ENCODE data around the gene LHFPL2. TPM values are rescaled to one million over a fixed set of nuclear protein-coding genes. Genes with fewer than 3 reads are reported as not detected.
"Not testable (repeated sequence)": the region's sequence is repeated elsewhere in the genome, so short reads cannot be mapped to it uniquely, and the experiment has no call there.

LHFPL2 gene
- polyA plus RNA-seq, 3 donors = 3.7 to 11.6 (median 7.3) TPM

GRCh38 chr5:78467140-78467539 lies 181.4 kb downstream of the LHFPL2 start:
- no peaks in the 10 kb centered on the region for H3K9me3 ChIP-seq (replicated peaks in 1 of 2; ENCODE audit: control insufficient read depth in 1 of 2, insufficient read depth in 1 of 2, low read length in 2 of 2)
- H4K20me1 ChIP-seq (ENCODE audit: insufficient read depth, low read length) = no peaks in the 10 kb centered on the region
- Mint-ChIP-seq H3K27me3 (ENCODE audit: low read depth in 3 of 3) (no peaks in the 10 kb centered on the region), H3K4me3 (no peak overlapping the region), H3K36me3 (peaks cover 21% of the 10 kb centered on the region in 2 donors), H3K9me3 (no peaks in the 10 kb centered on the region), H3K4me1 (peaks cover 3% of the 10 kb centered on the region), H3K27ac (no peak overlapping the region)
- H3K27me3 ChIP-seq (ENCODE audit: control insufficient read depth in 2 of 2, insufficient read depth in 2 of 2, low read length in 2 of 2) = no peaks in the 10 kb centered on the region
- no peak for DNase-seq
- H3K9ac ChIP-seq (ENCODE audit: insufficient read depth, low read length, poor library complexity, severe bottlenecking) = no peak overlapping the region
- intact Hi-C loops (cut with micrococcal nuclease) = no loop called here
- no peak overlapping the region for H3K4me3 ChIP-seq (replicated peaks in 1 of 3; ENCODE audit: low read depth in 2 of 3, low read length in 3 of 3)
- H2AFZ ChIP-seq (ENCODE audit: insufficient read depth, low read depth, low read length, poor library complexity, severe bottlenecking) = no peak overlapping the region
- H3K79me2 ChIP-seq (ENCODE audit: insufficient read depth, low read length) = no peaks in the 10 kb centered on the region
- peaks cover 0 to 20% of the 10 kb centered on the region in 2 donors for H3K36me3 ChIP-seq (replicated peaks in 1 of 2; ENCODE audit: control insufficient read depth in 1 of 2, insufficient read depth in 2 of 2, low read length in 2 of 2)
- WGBS (ENCODE audit: insufficient coverage) = no CpG with 5 or more reads among the region's 1 CpG
- no peak overlapping the region for H3K4me2 ChIP-seq (replicated peaks; ENCODE audit: extremely low read depth, low read length, poor library complexity, severe bottlenecking)
- no peak for TF ChIP-seq CTCF (IDR thresholded peaks at IDR 0.05)
- no peaks in the 10 kb centered on the region for H3K4me1 ChIP-seq (ENCODE audit: control insufficient read depth in 1 of 2, insufficient read depth in 2 of 2, low read length in 2 of 2)
- no peak overlapping the region for H3K27ac ChIP-seq (ENCODE audit: low read depth in 1 of 2, low read length in 2 of 2)

DNA sequence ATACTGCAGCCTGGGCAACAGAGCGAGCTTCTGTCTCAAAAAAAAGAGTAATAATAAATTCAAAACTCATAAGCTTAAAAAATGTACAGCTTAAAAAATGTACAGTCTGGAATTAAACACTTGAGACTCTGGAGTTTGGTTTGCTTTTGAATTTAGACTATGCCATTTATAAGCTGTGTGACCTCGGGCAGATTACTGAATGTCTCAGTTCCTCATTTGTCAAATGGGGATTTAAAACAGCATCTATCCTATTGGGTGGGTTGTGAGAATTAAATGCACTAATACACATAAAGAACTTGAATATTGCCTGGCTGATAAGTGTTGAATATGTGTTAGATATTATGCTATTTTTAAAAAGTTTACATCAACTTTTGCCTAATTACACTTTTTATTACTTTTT lies 189.7 kb downstream of the LHFPL2 start:
- no CpG with 5 or more reads among the region's 2 CpGs for WGBS (ENCODE audit: insufficient coverage)
- Mint-ChIP-seq H3K27me3 (ENCODE audit: low read depth in 3 of 3) (no peaks in the 10 kb centered on the region), H3K4me3 (no peak overlapping the region), H3K27ac (no peak overlapping the region), H3K4me1 (peaks cover 4% of the 10 kb centered on the region), H3K9me3 (peaks cover 0 to 4% (median 1%) of the 10 kb centered on the region in 7 donors), H3K36me3 (peaks cover 17 to 21% of the 10 kb centered on the region in 2 donors)
- no peak overlapping the region for H3K4me2 ChIP-seq (replicated peaks; ENCODE audit: extremely low read depth, low read length, poor library complexity, severe bottlenecking)
- H4K20me1 ChIP-seq (ENCODE audit: insufficient read depth, low read length) = no peaks in the 10 kb centered on the region
- no peak overlapping the region for H3K27ac ChIP-seq (ENCODE audit: low read depth in 1 of 2, low read length in 2 of 2)
- TF ChIP-seq CTCF (IDR thresholded peaks at IDR 0.05) = no peak
- H3K9me3 ChIP-seq (replicated peaks in 1 of 2; ENCODE audit: control insufficient read depth in 1 of 2, insufficient read depth in 1 of 2, low read length in 2 of 2) = no peaks in the 10 kb centered on the region
- intact Hi-C loops (cut with micrococcal nuclease) = no loop called here
- H3K27me3 ChIP-seq (ENCODE audit: control insufficient read depth in 2 of 2, insufficient read depth in 2 of 2, low read length in 2 of 2) = no peaks in the 10 kb centered on the region
- peaks cover 2 to 21% of the 10 kb centered on the region in 2 donors for H3K36me3 ChIP-seq (replicated peaks in 1 of 2; ENCODE audit: control insufficient read depth in 1 of 2, insufficient read depth in 2 of 2, low read length in 2 of 2)
- H3K4me1 ChIP-seq (ENCODE audit: control insufficient read depth in 1 of 2, insufficient read depth in 2 of 2, low read length in 2 of 2) = no peaks in the 10 kb centered on the region
- DNase-seq = no peak
- H3K4me3 ChIP-seq (replicated peaks in 1 of 3; ENCODE audit: low read depth in 2 of 3, low read length in 3 of 3) = no peak overlapping the region
- no peak overlapping the region for H2AFZ ChIP-seq (ENCODE audit: insufficient read depth, low read depth, low read length, poor library complexity, severe bottlenecking)
- no peak overlapping the region for H3K9ac ChIP-seq (ENCODE audit: insufficient read depth, low read length, poor library complexity, severe bottlenecking)
- H3K79me2 ChIP-seq (ENCODE audit: insufficient read depth, low read length) = no peaks in the 10 kb centered on the region

- H3K9me3 ChIP-seq (replicated peaks in 1 of 2; ENCODE audit: control insufficient read depth in 1 of 2, insufficient read depth in 1 of 2, low read length in 2 of 2); H3K4me1 Mint-ChIP-seq; H3K9me3 Mint-ChIP-seq; H3K27ac ChIP-seq (ENCODE audit: low read depth in 1 of 2, low read length in 2 of 2); H3K4me3 ChIP-seq (replicated peaks in 1 of 3; ENCODE audit: low read depth in 2 of 3, low read length in 3 of 3); H3K4me3 Mint-ChIP-seq; H2AFZ ChIP-seq (ENCODE audit: insufficient read depth, low read depth, low read length, poor library complexity, severe bottlenecking); H3K27me3 ChIP-seq (ENCODE audit: control insufficient read depth in 2 of 2, insufficient read depth in 2 of 2, low read length in 2 of 2); H3K79me2 ChIP-seq (ENCODE audit: insufficient read depth, low read length); intact Hi-C loops (cut with micrococcal nuclease); H3K27ac Mint-ChIP-seq; H3K9ac ChIP-seq (ENCODE audit: insufficient read depth, low read length, poor library complexity, severe bottlenecking); DNase-seq; H3K4me2 ChIP-seq (replicated peaks; ENCODE audit: extremely low read depth, low read length, poor library complexity, severe bottlenecking); H4K20me1 ChIP-seq (ENCODE audit: insufficient read depth, low read length); H3K4me1 ChIP-seq (ENCODE audit: control insufficient read depth in 1 of 2, insufficient read depth in 2 of 2, low read length in 2 of 2); H3K27me3 Mint-ChIP-seq (ENCODE audit: low read depth in 3 of 3): not testable (repeated sequence)
- H3K36me3 ChIP-seq (replicated peaks in 1 of 2; ENCODE audit: control insufficient read depth in 1 of 2, insufficient read depth in 2 of 2, low read length in 2 of 2) = peaks cover 2 to 21% of the 10 kb centered on the region in 2 donors
- H3K36me3 Mint-ChIP-seq = peaks cover 13 to 17% of the 10 kb centered on the region in 2 donors
- WGBS (ENCODE audit: insufficient coverage) = 100% methylated on average over 2 of the region's 14 CpGs
Measured at GRCh38 chr5:78457507-78457906, 191.1 kb downstream of the LHFPL2 start.

Data from CD14-positive monocyte (primary cell).